Measurements from ENCODE around the gene GREM2. TPM values are rescaled to one million over a fixed set of nuclear protein-coding genes. Genes with fewer than 3 reads are reported as not detected.
A peak's percentile ranks its signal among the peaks of the same experiment; 100 is the strongest.

GREM2 gene
- total and polyA plus RNA-seq, 3 experiments from 2014 or later: 0.61 TPM; not detected in 2

GRCh38 chr1:240602189-240602588 lies 9.8 kb downstream of the GREM2 start:
- Histone ChIP-seq H3K4me1 (ENCODE audit: insufficient read depth, low read length) (no peaks in the 10 kb centered on the region), H3K27ac (ENCODE audit: low read depth, low read length) (no peak overlapping the region), H3K36me3 (ENCODE audit: insufficient read depth, low read length) (no peaks in the 10 kb centered on the region), H3K4me3 (ENCODE audit: low read length) (no peak overlapping the region), H3K27me3 (ENCODE audit: insufficient read depth, low read length, poor library complexity, severe bottlenecking) (no peaks in the 10 kb centered on the region), H3K9me3 (ENCODE audit: low read length) (no peaks in the 10 kb centered on the region)
- ChIA-PET CTCF (no interaction called here), POLR2A (no interaction called here)
- Mint-ChIP-seq H3K36me3 (no peaks in the 10 kb centered on the region), H3K9me3 (peaks cover 0 to 12% (median 4%) of the 10 kb centered on the region in 5 donors), H3K4me1 (peaks cover 0 to 2% (median 0%) of the 10 kb centered on the region in 3 donors), H3K4me3 (no peak overlapping the region), H3K27me3 (no peaks in the 10 kb centered on the region), H3K27ac (peak overlapping the region in 1 of 8 donors; percentile 14)
- no peak for DNase-seq

- Histone ChIP-seq H3K36me3 (ENCODE audit: insufficient read depth, low read length) (no peaks in the 10 kb centered on the region), H3K27ac (ENCODE audit: low read depth, low read length) (no peak overlapping the region), H3K4me1 (ENCODE audit: insufficient read depth, low read length) (no peaks in the 10 kb centered on the region), H3K4me3 (ENCODE audit: low read length) (no peak overlapping the region), H3K9me3 (ENCODE audit: low read length) (no peaks in the 10 kb centered on the region), H3K27me3 (ENCODE audit: insufficient read depth, low read length, poor library complexity, severe bottlenecking) (no peaks in the 10 kb centered on the region)
- no peak for DNase-seq
- ChIA-PET POLR2A (no interaction called here), CTCF (no interaction called here)
- Mint-ChIP-seq H3K4me3 (no peak overlapping the region), H3K36me3 (no peaks in the 10 kb centered on the region), H3K4me1 (peaks cover 0 to 2% (median 0%) of the 10 kb centered on the region in 3 donors), H3K27ac (no peak overlapping the region), H3K27me3 (no peaks in the 10 kb centered on the region), H3K9me3 (peaks cover 0 to 12% (median 4%) of the 10 kb centered on the region in 5 donors)
Measured at GRCh38 chr1:240599830-240600229, 12.1 kb downstream of the GREM2 start.

GRCh38 chr1:240599299-240599698 lies 12.7 kb downstream of the GREM2 start:
- peaks cover 0 to 12% (median 4%) of the 10 kb centered on the region in 5 donors for H3K9me3 Mint-ChIP-seq
- Histone ChIP-seq H3K9me3 (ENCODE audit: low read length) (no peaks in the 10 kb centered on the region), H3K4me3 (ENCODE audit: low read length) (no peak overlapping the region), H3K27me3 (ENCODE audit: insufficient read depth, low read length, poor library complexity, severe bottlenecking) (no peaks in the 10 kb centered on the region), H3K27ac (ENCODE audit: low read depth, low read length) (no peak overlapping the region), H3K36me3 (ENCODE audit: insufficient read depth, low read length) (no peaks in the 10 kb centered on the region), H3K4me1 (ENCODE audit: insufficient read depth, low read length) (no peaks in the 10 kb centered on the region)
- no peaks in the 10 kb centered on the region for H3K36me3 Mint-ChIP-seq
- DNase-seq: no peak
- H3K27me3 Mint-ChIP-seq: no peaks in the 10 kb centered on the region
- CTCF ChIA-PET: no interaction called here
- H3K4me3 Mint-ChIP-seq: no peak overlapping the region
- peaks cover 0 to 2% (median 0%) of the 10 kb centered on the region in 3 donors for H3K4me1 Mint-ChIP-seq
- POLR2A ChIA-PET: no interaction called here
- H3K27ac Mint-ChIP-seq: no peak overlapping the region

GRCh38 chr1:240598216-240599001 lies 13.5 kb downstream of the GREM2 start:
- Mint-ChIP-seq H3K4me1 (peaks cover 0 to 2% (median 0%) of the 10 kb centered on the region in 3 donors), H3K36me3 (no peaks in the 10 kb centered on the region), H3K27ac (no peak overlapping the region), H3K27me3 (no peaks in the 10 kb centered on the region), H3K9me3 (peaks cover 0 to 12% (median 3%) of the 10 kb centered on the region in 5 donors), H3K4me3 (no peak overlapping the region)
- ChIA-PET POLR2A (no interaction called here), CTCF (no interaction called here)
- H3K4me1 ChIP-seq (ENCODE audit: insufficient read depth, low read length): no peaks in the 10 kb centered on the region
- no peak overlapping the region for H3K27ac ChIP-seq (ENCODE audit: low read depth, low read length)
- no peak for DNase-seq
- no peak overlapping the region for H3K4me3 ChIP-seq (ENCODE audit: low read length)
- no peaks in the 10 kb centered on the region for H3K36me3 ChIP-seq (ENCODE audit: insufficient read depth, low read length)
- no peaks in the 10 kb centered on the region for H3K9me3 ChIP-seq (ENCODE audit: low read length)
- H3K27me3 ChIP-seq (ENCODE audit: insufficient read depth, low read length, poor library complexity, severe bottlenecking): no peaks in the 10 kb centered on the region

GRCh38 chr1:240597153-240597745 lies 14.7 kb downstream of the GREM2 start:
- Histone ChIP-seq H3K27ac (ENCODE audit: low read depth, low read length) (no peak overlapping the region), H3K36me3 (ENCODE audit: insufficient read depth, low read length) (no peaks in the 10 kb centered on the region), H3K4me3 (ENCODE audit: low read length) (no peak overlapping the region), H3K9me3 (ENCODE audit: low read length) (no peaks in the 10 kb centered on the region), H3K27me3 (ENCODE audit: insufficient read depth, low read length, poor library complexity, severe bottlenecking) (no peaks in the 10 kb centered on the region), H3K4me1 (ENCODE audit: insufficient read depth, low read length) (no peaks in the 10 kb centered on the region)
- H3K4me3 Mint-ChIP-seq: no peak overlapping the region
- no peaks in the 10 kb centered on the region for H3K27me3 Mint-ChIP-seq
- H3K36me3 Mint-ChIP-seq: no peaks in the 10 kb centered on the region
- peaks cover 0 to 2% (median 0%) of the 10 kb centered on the region in 3 donors for H3K4me1 Mint-ChIP-seq
- POLR2A ChIA-PET: no interaction called here
- CTCF ChIA-PET: no interaction called here
- DNase-seq: no peak
- peaks cover 0 to 12% (median 3%) of the 10 kb centered on the region in 5 donors for H3K9me3 Mint-ChIP-seq
- no peak overlapping the region for H3K27ac Mint-ChIP-seq

GRCh38 chr1:240595476-240595875 lies 16.5 kb downstream of the GREM2 start:
- ChIA-PET CTCF (no interaction called here), POLR2A (no interaction called here)
- H3K4me3 ChIP-seq (ENCODE audit: low read length): no peak overlapping the region
- Mint-ChIP-seq H3K4me1 (no peaks in the 10 kb centered on the region), H3K9me3 (peaks cover 0 to 14% (median 1%) of the 10 kb centered on the region in 5 donors), H3K36me3 (peaks cover 0 to 4% (median 0%) of the 10 kb centered on the region in 3 donors), H3K27me3 (no peaks in the 10 kb centered on the region), H3K4me3 (no peak overlapping the region), H3K27ac (no peak overlapping the region)
- no peaks in the 10 kb centered on the region for H3K27me3 ChIP-seq (ENCODE audit: insufficient read depth, low read length, poor library complexity, severe bottlenecking)
- no peak overlapping the region for H3K27ac ChIP-seq (ENCODE audit: low read depth, low read length)
- no peaks in the 10 kb centered on the region for H3K36me3 ChIP-seq (ENCODE audit: insufficient read depth, low read length)
- no peaks in the 10 kb centered on the region for H3K9me3 ChIP-seq (ENCODE audit: low read length)
- no peaks in the 10 kb centered on the region for H3K4me1 ChIP-seq (ENCODE audit: insufficient read depth, low read length)
- no peak for DNase-seq

- DNase-seq: no peak
- H3K4me1 ChIP-seq (ENCODE audit: insufficient read depth, low read length): no peaks in the 10 kb centered on the region
- H3K27ac Mint-ChIP-seq: peak overlapping the region in 1 of 8 donors; percentile 58
- H3K36me3 Mint-ChIP-seq: peaks cover 0 to 10% (median 0%) of the 10 kb centered on the region in 3 donors
- H3K4me1 Mint-ChIP-seq: no peaks in the 10 kb centered on the region
- no peaks in the 10 kb centered on the region for H3K9me3 ChIP-seq (ENCODE audit: low read length)
- ChIA-PET POLR2A (no interaction called here), CTCF (no interaction called here)
- H3K27ac ChIP-seq (ENCODE audit: low read depth, low read length): no peak overlapping the region
- H3K9me3 Mint-ChIP-seq: peaks cover 0 to 7% (median 1%) of the 10 kb centered on the region in 5 donors
- no peaks in the 10 kb centered on the region for H3K36me3 ChIP-seq (ENCODE audit: insufficient read depth, low read length)
- H3K27me3 Mint-ChIP-seq: no peaks in the 10 kb centered on the region
- no peaks in the 10 kb centered on the region for H3K27me3 ChIP-seq (ENCODE audit: insufficient read depth, low read length, poor library complexity, severe bottlenecking)
- no peak overlapping the region for H3K4me3 ChIP-seq (ENCODE audit: low read length)
- H3K4me3 Mint-ChIP-seq: no peak overlapping the region
Measured at GRCh38 chr1:240591564-240591963, 20.4 kb downstream of the GREM2 start.

GRCh38 chr1:240591078-240591477 lies 20.9 kb downstream of the GREM2 start:
- Mint-ChIP-seq H3K4me3 (no peak overlapping the region), H3K4me1 (no peaks in the 10 kb centered on the region), H3K36me3 (peaks cover 0 to 10% (median 0%) of the 10 kb centered on the region in 3 donors), H3K9me3 (peaks cover 0 to 7% (median 1%) of the 10 kb centered on the region in 5 donors), H3K27me3 (no peaks in the 10 kb centered on the region), H3K27ac (peak overlapping the region in 1 of 8 donors; percentile 22)
- H3K9me3 ChIP-seq (ENCODE audit: low read length): no peaks in the 10 kb centered on the region
- ChIA-PET POLR2A (no interaction called here), CTCF (no interaction called here)
- no peak overlapping the region for H3K27ac ChIP-seq (ENCODE audit: low read depth, low read length)
- H3K4me1 ChIP-seq (ENCODE audit: insufficient read depth, low read length): no peaks in the 10 kb centered on the region
- no peaks in the 10 kb centered on the region for H3K36me3 ChIP-seq (ENCODE audit: insufficient read depth, low read length)
- no peak overlapping the region for H3K4me3 ChIP-seq (ENCODE audit: low read length)
- no peaks in the 10 kb centered on the region for H3K27me3 ChIP-seq (ENCODE audit: insufficient read depth, low read length, poor library complexity, severe bottlenecking)
- DNase-seq: no peak
